ENCODE measurements around the gene CASP3.

DNA sequence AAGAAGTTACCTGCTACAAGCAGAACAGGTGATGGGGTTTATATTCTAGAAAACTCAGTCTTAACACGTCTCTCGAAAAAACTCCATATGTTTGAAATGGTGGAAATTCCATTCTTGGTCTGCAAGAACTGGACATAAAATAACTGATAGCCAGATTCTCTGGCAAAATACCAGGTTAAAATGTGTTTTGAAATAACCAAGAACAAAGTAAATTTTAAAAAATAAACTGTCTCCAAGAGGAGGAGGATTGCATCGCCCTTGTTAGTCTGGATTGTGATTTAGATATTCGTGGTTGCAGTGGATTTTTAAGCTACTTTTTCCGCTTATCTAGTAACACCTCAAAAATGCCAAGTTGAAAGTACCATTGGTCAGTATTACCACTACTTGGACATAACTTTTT, 43.8 kb upstream of the CASP3 start:
- no peak for TF ChIP-seq EZH2 (IDR thresholded peaks at IDR 0.05; ENCODE audit: borderline replicate concordance, low read length)
- TF ChIP-seq, protein P1, sequence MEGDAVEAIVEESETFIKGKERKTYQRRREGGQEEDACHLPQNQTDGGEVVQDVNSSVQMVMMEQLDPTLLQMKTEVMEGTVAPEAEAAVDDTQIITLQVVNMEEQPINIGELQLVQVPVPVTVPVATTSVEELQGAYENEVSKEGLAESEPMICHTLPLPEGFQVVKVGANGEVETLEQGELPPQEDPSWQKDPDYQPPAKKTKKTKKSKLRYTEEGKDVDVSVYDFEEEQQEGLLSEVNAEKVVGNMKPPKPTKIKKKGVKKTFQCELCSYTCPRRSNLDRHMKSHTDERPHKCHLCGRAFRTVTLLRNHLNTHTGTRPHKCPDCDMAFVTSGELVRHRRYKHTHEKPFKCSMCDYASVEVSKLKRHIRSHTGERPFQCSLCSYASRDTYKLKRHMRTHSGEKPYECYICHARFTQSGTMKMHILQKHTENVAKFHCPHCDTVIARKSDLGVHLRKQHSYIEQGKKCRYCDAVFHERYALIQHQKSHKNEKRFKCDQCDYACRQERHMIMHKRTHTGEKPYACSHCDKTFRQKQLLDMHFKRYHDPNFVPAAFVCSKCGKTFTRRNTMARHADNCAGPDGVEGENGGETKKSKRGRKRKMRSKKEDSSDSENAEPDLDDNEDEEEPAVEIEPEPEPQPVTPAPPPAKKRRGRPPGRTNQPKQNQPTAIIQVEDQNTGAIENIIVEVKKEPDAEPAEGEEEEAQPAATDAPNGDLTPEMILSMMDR (conservative IDR thresholded peaks at IDR 0.05 in 1 of 2, IDR thresholded peaks at IDR 0.05 in 1 of 2; ENCODE audit: extremely low read depth in 1 of 2, insufficient read depth in 1 of 2, low read depth in 1 of 2, low read length in 2 of 2) = no peak
